Stimulated activated naive B cell treated with anti-CD40 and anti-IgM and Interleukin-4, amounts not matched to agents 10 μg/mL and 1 μg/mL and 100 μg/mL, for 72 hours (primary cell): ENCODE data around the gene SH2D3C.

Source experiments
- ATAC-seq, 2 donors: fragments of 150-1000 bp; cut with Tn5 transposase; replicated peaks; 2 replicates each; pipeline ENCODE4 v1.10.0; 2021; ENCODE audit warnings: moderate library complexity in 1 of 2
- DNase-seq: peaks from one replicate; pipeline ENCODE4 v3.0.0; 2021
- H3K27ac Mint-ChIP-seq: one replicate; pipeline ENCODE4 v1.8.0; 2022; ENCODE audit warnings: mild to moderate bottlenecking, mixed read lengths
- H3K27me3 Mint-ChIP-seq, 2 donors: one replicate each; pipeline ENCODE4 v1.8.0; 2022; ENCODE audit warnings: mixed read lengths in 2 of 2
- H3K36me3 Mint-ChIP-seq, 2 donors: one replicate each; pipeline ENCODE4 v1.8.0; 2022; ENCODE audit warnings: mixed read lengths in 2 of 2, mild to moderate bottlenecking in 1 of 2
- H3K4me1 Mint-ChIP-seq, 2 donors: one replicate each; pipeline ENCODE4 v1.8.0; 2022; ENCODE audit warnings: mixed read lengths in 2 of 2, mild to moderate bottlenecking in 1 of 2
- H3K4me3 Mint-ChIP-seq, 2 donors: one replicate each; pipeline ENCODE4 v1.8.0; 2022; ENCODE audit warnings: mild to moderate bottlenecking in 2 of 2, mixed read lengths in 2 of 2, moderate library complexity in 1 of 2
- H3K9me3 Mint-ChIP-seq, 2 donors: one replicate each; pipeline ENCODE4 v1.8.0; 2022; ENCODE audit warnings: mixed read lengths in 2 of 2, mild to moderate bottlenecking in 1 of 2

Gene SH2D3C

DNA sequence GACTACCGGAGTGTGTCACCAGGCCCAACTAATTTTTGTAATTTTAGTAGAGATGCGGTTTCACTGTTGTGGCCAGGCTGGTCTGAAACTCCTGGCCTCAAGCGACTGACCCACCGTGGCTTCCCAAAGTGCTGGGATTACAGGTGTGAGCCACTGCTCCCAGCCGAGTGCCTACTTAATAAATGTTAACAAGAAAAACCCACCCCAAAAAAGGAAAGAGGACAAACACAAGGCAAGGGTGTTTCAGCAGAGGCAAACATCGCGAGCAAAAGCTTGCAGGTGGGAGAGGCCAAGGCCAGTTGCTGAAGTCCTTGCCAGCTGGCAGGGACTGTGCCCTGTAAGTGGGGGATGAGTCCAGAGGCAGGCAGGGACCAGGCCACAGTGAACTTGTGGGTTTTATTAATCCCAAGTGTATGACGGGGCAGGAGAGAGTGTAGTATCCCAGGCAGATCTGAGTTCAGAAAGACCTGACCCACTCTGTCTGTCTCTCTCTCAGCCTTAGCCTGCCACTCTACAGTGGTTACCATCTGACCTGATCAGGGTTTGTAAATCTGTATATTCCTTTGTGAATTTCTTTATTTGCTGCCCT is 17.9 kb upstream of the SH2D3C start:
- no peaks in the 10 kb centered on the region for H3K9me3 Mint-ChIP-seq
- H3K27ac Mint-ChIP-seq = peak overlapping the region; percentile 94
- no peaks in the 10 kb centered on the region for H3K27me3 Mint-ChIP-seq
- H3K4me3 Mint-ChIP-seq = peak overlapping the region; percentile 74 to 82
- H3K4me1 Mint-ChIP-seq = peaks cover 26 to 49% of the 10 kb centered on the region in 2 donors
- ATAC-seq = peak; percentile 80 to 81
- no peak for DNase-seq
- H3K36me3 Mint-ChIP-seq = peaks cover 4 to 8% of the 10 kb centered on the region in 2 donors

GRCh38 chr9:127794001-127794791 is 15.7 kb upstream of the SH2D3C start:
- H3K4me3 Mint-ChIP-seq = no peak overlapping the region
- no peaks in the 10 kb centered on the region for H3K9me3 Mint-ChIP-seq
- peaks cover 19 to 22% of the 10 kb centered on the region in 2 donors for H3K36me3 Mint-ChIP-seq
- no peak for ATAC-seq
- peaks cover 32 to 57% of the 10 kb centered on the region in 2 donors for H3K4me1 Mint-ChIP-seq
- H3K27me3 Mint-ChIP-seq = no peaks in the 10 kb centered on the region
- DNase-seq = no peak
- H3K27ac Mint-ChIP-seq = peak overlapping the region; percentile 77

- H3K36me3 Mint-ChIP-seq = peaks cover 28 to 31% of the 10 kb centered on the region in 2 donors
- H3K27me3 Mint-ChIP-seq = no peaks in the 10 kb centered on the region
- no peaks in the 10 kb centered on the region for H3K9me3 Mint-ChIP-seq
- peaks cover 37 to 60% of the 10 kb centered on the region in 2 donors for H3K4me1 Mint-ChIP-seq
- H3K4me3 Mint-ChIP-seq = no peak overlapping the region
- no peak for ATAC-seq
- DNase-seq = no peak
- H3K27ac Mint-ChIP-seq = peak overlapping the region; percentile 74
Measured at GRCh38 chr9:127793093-127793708, 14.7 kb upstream of the SH2D3C start.

DNA sequence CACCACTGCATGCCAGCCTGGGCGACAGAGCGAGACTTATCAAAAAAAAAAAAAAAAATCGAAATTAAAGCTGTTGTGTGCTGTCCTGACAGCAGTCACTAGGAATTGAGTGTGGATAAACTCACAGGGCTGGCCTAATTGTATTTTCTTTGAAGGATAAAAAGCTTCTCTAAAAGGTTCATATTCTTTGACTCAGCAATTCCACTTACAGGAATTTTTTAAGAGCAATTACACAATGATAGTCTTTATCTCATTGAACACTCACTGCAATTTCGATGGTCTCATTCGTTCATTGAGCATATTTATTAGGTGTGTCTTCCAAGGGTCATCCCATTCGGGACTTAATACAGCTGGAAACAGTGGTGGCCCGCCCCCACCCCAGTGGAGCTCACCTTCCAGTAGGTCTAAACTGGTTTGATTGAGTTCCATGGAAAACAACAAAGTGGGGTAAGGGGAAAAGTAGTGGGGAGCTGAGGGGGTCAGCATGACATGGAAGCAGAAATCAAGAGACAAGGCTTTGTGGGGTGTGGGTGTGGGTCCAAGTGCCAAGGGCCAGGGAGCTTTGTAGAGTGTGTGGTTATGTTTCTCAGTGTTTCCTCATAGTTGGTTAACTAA is 14.1 kb upstream of the SH2D3C start:
- Mint-ChIP-seq H3K36me3 (peaks cover 33 to 38% of the 10 kb centered on the region in 2 donors), H3K4me3 (no peak overlapping the region), H3K4me1 (peaks cover 38 to 60% of the 10 kb centered on the region in 2 donors), H3K27me3 (no peaks in the 10 kb centered on the region), H3K27ac (peak overlapping the region; percentile 81), H3K9me3 (no peaks in the 10 kb centered on the region)
- DNase-seq (no peak), ATAC-seq (no peak)

DNA sequence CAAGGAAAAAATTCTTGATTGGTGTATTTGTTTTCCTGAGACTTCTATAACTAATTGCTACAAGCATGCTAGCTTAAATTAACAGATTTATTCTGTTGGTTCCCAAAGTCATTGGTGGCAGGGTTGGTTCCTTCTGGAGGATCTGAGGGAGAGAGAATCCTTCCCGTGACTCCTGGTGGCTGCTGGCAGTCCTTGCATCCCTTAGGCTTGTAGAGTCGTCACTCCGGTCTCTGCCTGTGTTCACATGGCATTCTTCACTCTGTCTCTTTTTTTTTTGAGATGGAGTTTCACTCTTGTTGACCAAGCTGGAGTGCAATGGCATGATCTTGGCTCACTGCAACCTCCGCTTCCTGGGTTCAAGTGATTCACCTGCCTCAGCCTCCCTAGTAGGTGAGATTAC is 12.6 kb upstream of the SH2D3C start:
- Mint-ChIP-seq H3K4me1 (peaks cover 29 to 59% of the 10 kb centered on the region in 2 donors), H3K36me3 (peaks cover 44 to 50% of the 10 kb centered on the region in 2 donors), H3K27me3 (no peaks in the 10 kb centered on the region), H3K9me3 (no peaks in the 10 kb centered on the region), H3K4me3 (no peak overlapping the region), H3K27ac (peak overlapping the region; percentile 25)
- no peak for ATAC-seq
- DNase-seq = no peak

DNA sequence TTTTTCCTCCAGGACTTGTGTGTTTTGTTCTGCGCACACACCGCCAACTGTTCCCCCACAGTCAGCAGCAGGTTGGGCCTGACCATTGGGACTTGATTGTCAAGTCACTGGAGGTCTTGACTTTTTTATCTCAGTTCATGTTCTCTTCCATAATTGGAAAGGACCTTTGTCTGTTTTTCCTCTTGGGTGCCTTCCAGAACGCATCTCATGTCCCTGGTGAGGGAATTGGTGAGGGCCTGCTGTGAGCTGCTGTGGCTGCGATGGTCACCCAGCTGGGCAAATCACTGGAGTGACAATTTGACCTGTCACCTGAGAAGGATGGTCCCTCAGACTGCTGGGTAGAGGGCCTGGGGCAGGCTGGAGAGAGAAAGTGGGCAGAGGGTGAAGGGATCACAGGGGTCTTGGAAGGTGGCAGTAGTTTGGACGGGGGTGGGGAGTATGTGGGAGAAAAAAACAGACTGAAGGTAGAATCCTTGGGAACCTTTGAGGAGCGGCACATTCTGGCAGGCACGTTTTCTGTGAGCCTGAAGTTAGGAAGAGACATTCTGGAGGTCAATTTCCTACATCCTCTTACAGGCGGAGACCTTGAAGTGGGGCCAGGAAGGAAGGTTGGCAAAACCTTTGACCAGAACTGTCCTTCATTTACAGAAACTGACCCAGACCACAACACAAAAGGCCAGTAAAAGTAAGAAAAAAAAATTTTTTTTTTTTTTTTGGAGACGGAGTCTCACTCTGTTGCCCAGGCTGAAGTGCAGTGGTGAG is 11.8 kb upstream of the SH2D3C start:
- no peaks in the 10 kb centered on the region for H3K27me3 Mint-ChIP-seq
- H3K36me3 Mint-ChIP-seq = peaks cover 44 to 50% of the 10 kb centered on the region in 2 donors
- no peak for ATAC-seq
- DNase-seq = no peak
- no peaks in the 10 kb centered on the region for H3K9me3 Mint-ChIP-seq
- peak overlapping the region; percentile 39 for H3K27ac Mint-ChIP-seq
- H3K4me1 Mint-ChIP-seq = peaks cover 26 to 52% of the 10 kb centered on the region in 2 donors
- H3K4me3 Mint-ChIP-seq = no peak overlapping the region

GRCh38 chr9:127789179-127789578 is 10.7 kb upstream of the SH2D3C start:
- no peak overlapping the region for H3K4me3 Mint-ChIP-seq

DNA sequence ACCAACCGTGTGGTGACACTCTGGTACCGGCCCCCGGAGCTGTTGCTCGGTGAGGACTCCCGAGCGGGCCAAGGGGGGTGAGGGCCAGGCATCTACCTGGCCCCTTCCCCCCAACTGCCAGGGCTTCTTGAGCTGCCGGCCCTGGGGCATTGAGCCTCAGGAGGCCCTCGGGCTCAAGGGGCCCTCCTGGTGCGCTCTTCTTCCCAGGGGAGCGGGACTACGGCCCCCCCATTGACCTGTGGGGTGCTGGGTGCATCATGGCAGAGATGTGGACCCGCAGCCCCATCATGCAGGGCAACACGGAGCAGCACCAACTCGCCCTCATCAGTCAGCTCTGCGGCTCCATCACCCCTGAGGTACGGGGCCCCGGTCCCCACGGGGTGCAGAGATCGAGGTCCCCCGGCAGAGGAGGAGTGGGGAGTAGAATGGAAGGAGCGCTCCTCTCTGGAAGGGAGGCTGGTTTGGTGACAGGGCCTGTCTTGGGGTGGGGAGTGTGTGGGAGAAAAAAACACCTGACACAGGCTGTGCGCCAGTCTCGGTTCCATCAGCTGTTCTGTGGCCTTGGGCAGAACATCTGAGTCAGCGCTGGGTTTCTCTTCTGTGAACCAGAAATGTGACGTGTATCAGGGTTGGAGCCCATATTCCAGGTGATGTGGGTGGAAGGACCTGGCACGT is 10.0 kb upstream of the SH2D3C start:
- H3K9me3 Mint-ChIP-seq = no peaks in the 10 kb centered on the region
- H3K4me1 Mint-ChIP-seq = peaks cover 37 to 60% of the 10 kb centered on the region in 2 donors
- DNase-seq (no peak), ATAC-seq (no peak)
- H3K36me3 Mint-ChIP-seq = peaks cover 44 to 50% of the 10 kb centered on the region in 2 donors
- H3K27me3 Mint-ChIP-seq = no peaks in the 10 kb centered on the region
- peak overlapping the region; percentile 21 to 62 for H3K4me3 Mint-ChIP-seq
- peak overlapping the region; percentile 51 for H3K27ac Mint-ChIP-seq

More at GRCh38 chr9:127789179-127789578, 10.7 kb upstream of the SH2D3C start:
- H3K27me3 Mint-ChIP-seq = no peaks in the 10 kb centered on the region
- no peak for ATAC-seq
- DNase-seq = no peak
- peaks cover 44 to 50% of the 10 kb centered on the region in 2 donors for H3K36me3 Mint-ChIP-seq
- peak overlapping the region; percentile 47 for H3K27ac Mint-ChIP-seq
- H3K4me1 Mint-ChIP-seq = peaks cover 31 to 53% of the 10 kb centered on the region in 2 donors
- H3K9me3 Mint-ChIP-seq = no peaks in the 10 kb centered on the region

DNA sequence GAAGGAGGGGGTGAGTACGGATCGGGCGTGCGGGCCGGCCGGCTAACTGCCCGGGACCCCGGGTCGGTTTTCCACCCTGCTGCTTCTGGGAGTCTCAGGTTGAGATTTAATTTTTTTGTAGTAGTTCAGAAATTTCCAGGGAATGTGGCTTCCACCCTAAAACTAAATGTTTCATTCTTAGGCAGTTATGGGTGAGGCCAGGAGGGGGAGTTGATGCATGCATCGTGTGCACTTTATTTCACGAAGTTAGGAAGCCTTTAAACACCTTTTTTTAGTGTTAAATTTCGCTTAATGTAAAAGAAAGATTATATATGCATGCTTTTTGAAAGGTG is 8.3 kb upstream of the SH2D3C start:
- H3K36me3 Mint-ChIP-seq = peaks cover 40 to 44% of the 10 kb centered on the region in 2 donors
- H3K4me3 Mint-ChIP-seq = peak overlapping the region; percentile 95 to 98
- ATAC-seq = no peak
- H3K9me3 Mint-ChIP-seq = no peaks in the 10 kb centered on the region
- peaks cover 39 to 65% of the 10 kb centered on the region in 2 donors for H3K4me1 Mint-ChIP-seq
- no peaks in the 10 kb centered on the region for H3K27me3 Mint-ChIP-seq
- DNase-seq = no peak
- H3K27ac Mint-ChIP-seq = peak overlapping the region; percentile 74

DNA sequence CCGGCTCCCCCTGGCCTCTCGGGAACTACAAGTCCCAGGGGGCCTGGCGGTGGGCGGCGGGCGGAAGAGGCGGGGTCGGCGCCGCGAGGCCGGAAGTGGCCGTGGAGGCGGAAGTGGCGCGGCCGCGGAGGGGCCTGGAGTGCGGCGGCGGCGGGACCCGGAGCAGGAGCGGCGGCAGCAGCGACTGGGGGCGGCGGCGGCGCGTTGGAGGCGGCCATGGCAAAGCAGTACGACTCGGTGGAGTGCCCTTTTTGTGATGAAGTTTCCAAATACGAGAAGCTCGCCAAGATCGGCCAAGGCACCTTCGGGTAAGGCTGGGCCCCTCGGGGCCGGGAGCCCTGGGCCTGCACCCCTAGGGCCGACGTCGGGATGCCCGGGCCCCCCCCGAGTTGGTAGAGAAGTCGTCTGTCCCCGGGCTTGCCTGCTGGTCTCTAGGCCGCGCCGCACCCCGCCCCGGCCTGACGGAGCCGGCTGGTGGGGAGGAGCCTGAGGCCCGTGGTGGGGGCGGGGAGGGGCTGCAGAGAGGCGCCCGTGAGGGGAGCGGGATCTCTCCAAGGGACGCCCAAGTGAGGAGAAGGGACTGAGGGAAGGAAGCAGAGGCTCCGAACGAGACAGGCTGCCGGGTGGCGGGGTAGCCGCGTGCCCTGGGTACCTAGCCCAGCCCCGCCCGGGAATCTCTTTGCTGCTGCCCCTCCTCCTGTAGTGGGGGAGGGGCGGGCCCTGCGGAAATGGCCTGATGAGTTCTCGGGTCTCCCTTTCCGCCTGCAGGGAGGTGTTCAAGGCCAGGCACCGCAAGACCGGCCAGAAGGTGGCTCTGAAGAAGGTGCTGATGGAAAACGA is 7.7 kb upstream of the SH2D3C start, which contains the start of gene CDK9:
TSS of gene CDK9 (plus strand) at position 102 of the 840 bp plus-strand sequence. CDS start at position 217, 115 bp downstream.
- Mint-ChIP-seq H3K27me3 (no peaks in the 10 kb centered on the region), H3K9me3 (no peaks in the 10 kb centered on the region), H3K27ac (peak within 1 kb of the TSS; percentile 98), H3K36me3 (peaks cover 38 to 41% of the 10 kb centered on the region in 2 donors), H3K4me1 (peaks cover 42 to 65% of the 10 kb centered on the region in 2 donors), H3K4me3 (peak within 1 kb of the TSS; percentile 95 to 98)
- peak; percentile 94 for DNase-seq
- ATAC-seq = peak; percentile 67 to 74

GRCh38 chr9:127785023-127785932 is 6.8 kb upstream of the SH2D3C start:
- H3K4me1 Mint-ChIP-seq = peaks cover 40 to 67% of the 10 kb centered on the region in 2 donors
- H3K9me3 Mint-ChIP-seq = no peaks in the 10 kb centered on the region
- H3K27me3 Mint-ChIP-seq = no peaks in the 10 kb centered on the region
- H3K4me3 Mint-ChIP-seq = peak overlapping the region; percentile 95 to 98
- peak overlapping the region; percentile 98 for H3K27ac Mint-ChIP-seq
- peaks cover 34 to 36% of the 10 kb centered on the region in 2 donors for H3K36me3 Mint-ChIP-seq
- peak; percentile 82 for DNase-seq
- peak; percentile 46 to 54 for ATAC-seq
